GM13976 (cell line): Measurements from ENCODE around the gene TKTL1.
"Not testable (repeated sequence)": the region's sequence is repeated elsewhere in the genome, so short reads cannot be mapped to it uniquely, and the experiment has no call there.

Source experiments
- DNase-seq: peaks from one replicate; pipeline ENCODE4 v3.0.0; 2012; ENCODE audit warnings: low spot score
- in situ Hi-C: fragments of 300-500 bp; cut with MboI; formaldehyde crosslinking; loops from one replicate; pipeline ENCODE4 v1.12.0; 2022; ENCODE audit warnings: low sequenced_read_pairs, mixed read lengths, inconsistent platforms; ENCODE audit not compliant: unreplicated experiment
- TF ChIP-seq, protein P1 (sequence below): IDR thresholded peaks from 2 replicates; pipeline ENCODE4 v1.5.1; 2012; ENCODE audit warnings: borderline replicate concordance, mild to moderate bottlenecking; ENCODE audit not compliant: insufficient read depth; ENCODE audit errors: extremely low read depth, missing control alignments, control extremely low read depth

TKTL1 gene, protein sequence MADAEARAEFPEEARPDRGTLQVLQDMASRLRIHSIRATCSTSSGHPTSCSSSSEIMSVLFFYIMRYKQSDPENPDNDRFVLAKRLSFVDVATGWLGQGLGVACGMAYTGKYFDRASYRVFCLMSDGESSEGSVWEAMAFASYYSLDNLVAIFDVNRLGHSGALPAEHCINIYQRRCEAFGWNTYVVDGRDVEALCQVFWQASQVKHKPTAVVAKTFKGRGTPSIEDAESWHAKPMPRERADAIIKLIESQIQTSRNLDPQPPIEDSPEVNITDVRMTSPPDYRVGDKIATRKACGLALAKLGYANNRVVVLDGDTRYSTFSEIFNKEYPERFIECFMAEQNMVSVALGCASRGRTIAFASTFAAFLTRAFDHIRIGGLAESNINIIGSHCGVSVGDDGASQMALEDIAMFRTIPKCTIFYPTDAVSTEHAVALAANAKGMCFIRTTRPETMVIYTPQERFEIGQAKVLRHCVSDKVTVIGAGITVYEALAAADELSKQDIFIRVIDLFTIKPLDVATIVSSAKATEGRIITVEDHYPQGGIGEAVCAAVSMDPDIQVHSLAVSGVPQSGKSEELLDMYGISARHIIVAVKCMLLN

DNA sequence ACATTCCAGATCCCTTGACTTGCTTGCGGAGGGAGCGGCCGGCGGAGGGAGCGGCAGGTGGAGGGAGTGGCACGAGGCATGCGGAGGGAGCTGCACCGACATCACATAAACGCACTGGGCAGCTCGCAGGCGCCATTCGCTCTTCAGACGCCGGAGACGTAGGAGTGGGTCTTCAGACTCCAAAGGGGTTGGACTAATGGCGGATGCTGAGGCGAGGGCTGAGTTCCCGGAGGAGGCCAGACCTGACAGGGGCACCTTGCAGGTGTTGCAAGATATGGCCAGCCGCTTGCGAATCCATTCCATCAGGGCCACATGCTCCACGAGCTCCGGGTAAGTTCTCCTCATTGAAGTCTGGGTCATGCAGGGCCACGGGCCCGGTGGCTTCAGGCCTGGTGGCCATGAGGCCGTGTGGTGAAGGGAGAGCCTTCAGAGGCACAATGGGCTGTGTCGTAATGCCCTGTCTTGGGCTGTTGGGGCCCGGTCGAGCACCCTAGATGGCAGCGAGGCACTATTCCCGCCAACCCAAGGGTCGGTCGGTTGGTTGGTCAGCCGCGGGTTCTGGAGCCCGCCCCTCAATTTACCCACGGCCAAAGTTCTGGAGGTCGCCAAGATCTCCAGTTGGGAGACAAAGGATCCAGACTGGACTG, at the start of gene TKTL1:
Gene TKTL1 (plus strand): TSS at position 132 of the 647 bp plus-strand sequence. CDS start 65 bp downstream, at position 197.
- in situ Hi-C loops: no loop called here
- TF ChIP-seq, protein P1, sequence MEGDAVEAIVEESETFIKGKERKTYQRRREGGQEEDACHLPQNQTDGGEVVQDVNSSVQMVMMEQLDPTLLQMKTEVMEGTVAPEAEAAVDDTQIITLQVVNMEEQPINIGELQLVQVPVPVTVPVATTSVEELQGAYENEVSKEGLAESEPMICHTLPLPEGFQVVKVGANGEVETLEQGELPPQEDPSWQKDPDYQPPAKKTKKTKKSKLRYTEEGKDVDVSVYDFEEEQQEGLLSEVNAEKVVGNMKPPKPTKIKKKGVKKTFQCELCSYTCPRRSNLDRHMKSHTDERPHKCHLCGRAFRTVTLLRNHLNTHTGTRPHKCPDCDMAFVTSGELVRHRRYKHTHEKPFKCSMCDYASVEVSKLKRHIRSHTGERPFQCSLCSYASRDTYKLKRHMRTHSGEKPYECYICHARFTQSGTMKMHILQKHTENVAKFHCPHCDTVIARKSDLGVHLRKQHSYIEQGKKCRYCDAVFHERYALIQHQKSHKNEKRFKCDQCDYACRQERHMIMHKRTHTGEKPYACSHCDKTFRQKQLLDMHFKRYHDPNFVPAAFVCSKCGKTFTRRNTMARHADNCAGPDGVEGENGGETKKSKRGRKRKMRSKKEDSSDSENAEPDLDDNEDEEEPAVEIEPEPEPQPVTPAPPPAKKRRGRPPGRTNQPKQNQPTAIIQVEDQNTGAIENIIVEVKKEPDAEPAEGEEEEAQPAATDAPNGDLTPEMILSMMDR: no peak
- no peak for DNase-seq

DNA sequence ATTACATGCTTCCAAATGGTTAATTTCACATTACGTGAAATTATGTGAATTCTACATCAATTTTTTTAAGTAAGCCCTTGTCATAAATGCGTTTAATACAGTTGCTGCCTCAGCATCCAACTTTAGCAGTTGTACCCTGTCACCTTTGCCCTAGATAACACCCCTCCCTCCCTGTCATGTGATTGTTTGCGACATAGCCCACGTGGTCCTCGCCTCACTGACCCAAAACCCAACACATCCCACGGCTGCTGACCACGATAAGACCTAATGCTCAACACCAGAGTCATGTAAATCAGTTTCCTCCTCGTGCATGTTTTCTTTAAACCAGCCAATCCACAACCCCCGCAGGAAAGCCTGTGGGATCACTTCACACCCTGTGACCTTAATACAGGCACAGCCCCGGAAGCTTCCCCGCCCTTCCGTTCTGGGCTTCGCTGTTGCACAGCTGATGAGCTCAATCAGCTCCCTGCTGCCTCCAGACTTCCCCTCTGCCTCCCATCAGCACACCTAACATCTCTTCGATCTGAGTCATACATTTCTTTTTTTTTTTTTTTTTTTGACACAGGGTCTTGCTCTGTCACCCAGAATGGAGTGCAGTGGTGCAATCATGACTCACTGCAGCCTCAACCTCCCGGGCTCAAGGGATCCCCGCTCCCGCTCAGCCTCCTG, 48.1 kb upstream of the TKTL1 start:
- in situ Hi-C loops, DNase-seq: not testable (repeated sequence)

DNA sequence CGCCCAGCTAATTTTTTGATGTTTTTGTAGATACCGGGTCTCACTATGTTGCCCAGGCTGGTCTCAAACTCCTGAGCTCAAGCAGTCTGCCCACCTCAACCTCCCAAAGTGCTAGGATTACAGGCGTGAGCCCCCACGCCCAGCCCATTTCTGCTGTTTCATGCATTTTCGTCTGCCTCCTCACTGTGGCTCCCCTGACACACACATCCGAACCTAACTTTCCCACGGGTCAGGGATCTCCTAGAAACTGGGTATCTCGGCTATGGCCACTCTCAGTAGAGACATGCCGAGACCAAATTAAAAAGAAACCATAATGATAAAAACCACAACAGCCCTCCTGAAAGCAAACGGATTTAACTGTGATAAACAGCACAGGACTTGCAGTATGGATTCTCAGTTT, 47.5 kb upstream of the TKTL1 start:
- DNase-seq, in situ Hi-C loops: not testable (repeated sequence)

DNA sequence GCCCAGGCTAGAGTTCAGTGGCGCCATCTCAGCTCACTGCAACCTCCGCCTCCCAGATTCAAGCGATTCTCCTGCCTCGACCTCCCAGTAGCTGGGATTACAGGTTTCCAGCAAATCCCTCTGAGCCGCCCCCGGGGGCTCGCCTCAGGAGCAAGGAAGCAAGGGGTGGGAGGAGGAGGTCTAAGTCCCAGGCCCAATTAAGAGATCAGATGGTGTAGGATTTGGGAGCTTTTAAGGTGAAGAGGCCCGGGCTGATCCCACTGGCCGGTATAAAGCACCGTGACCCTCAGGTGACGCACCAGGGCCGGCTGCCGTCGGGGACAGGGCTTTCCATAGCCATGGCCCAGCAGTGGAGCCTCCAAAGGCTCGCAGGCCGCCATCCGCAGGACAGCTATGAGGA, 38.3 kb upstream of the TKTL1 start, which contains the start of gene OPN1MW3:
Gene OPN1MW3 (plus strand): TSS at position 301 of the 400 bp plus-strand sequence. CDS start 38 bp downstream, at position 339.
- DNase-seq, in situ Hi-C loops: not testable (repeated sequence)

DNA sequence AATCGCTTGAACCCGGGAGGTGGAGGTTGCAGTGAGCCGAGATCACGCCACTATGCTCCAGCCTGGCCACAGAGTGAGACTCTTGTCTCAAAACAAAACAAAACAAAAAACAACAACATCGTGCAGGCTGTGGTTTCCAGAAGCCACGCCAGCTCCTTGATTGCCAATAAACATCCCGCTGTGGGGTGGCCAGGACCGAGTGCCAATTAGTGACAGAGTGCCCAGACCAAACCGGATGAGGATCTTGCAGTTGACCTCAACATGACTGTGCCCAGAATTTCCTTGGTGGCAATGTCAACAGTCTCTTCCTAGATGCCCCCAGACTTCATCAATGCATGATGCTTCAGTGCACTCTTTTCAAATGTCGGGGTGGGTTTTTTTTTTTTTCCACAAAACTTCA, 36.9 kb upstream of the TKTL1 start:
- DNase-seq, in situ Hi-C loops: not testable (repeated sequence)

DNA sequence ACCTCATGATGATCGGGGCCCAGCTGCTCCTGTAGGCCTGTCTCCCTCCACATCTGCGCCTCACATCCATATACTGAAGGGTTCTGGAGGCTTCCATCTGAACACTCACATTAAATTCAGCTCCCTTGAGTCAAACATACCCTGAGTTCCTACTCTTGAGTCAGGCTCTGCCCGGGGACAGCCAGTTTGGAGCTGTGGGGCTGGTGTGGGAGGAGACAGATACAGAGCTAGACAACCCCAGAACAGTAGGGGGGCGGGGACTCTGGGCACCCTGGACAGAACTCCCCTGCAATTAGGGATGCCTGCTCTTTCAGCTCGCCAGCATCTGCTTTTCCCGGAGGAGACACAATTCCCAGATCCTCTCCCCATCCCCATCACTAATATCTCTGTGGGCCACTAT, 32.5 kb upstream of the TKTL1 start:
- in situ Hi-C loops: not testable (repeated sequence)

DNA sequence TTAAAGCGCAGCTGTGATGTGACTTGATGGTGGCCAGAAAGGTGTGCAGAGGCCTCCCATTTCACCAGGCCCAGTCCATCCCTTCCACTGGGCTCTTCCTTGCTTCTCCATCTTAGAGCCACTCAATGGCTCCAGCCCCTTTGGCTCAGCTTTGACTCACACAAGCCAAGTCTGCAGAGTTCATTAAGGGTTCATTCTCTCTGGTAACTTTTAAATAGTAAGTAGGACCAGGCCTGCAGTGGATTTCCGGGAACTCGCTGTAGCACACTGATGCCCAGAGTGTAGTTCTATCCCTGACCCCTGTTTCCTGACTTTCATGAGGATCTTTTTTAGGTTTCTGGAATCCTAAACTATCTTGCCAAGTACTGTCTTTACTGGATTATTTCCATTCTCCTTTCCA, 26.4 kb upstream of the TKTL1 start:
- in situ Hi-C loops, DNase-seq: not testable (repeated sequence)

More for the DNA sequence above, 32.5 kb upstream of the TKTL1 start:
- DNase-seq: not testable (repeated sequence)

DNA sequence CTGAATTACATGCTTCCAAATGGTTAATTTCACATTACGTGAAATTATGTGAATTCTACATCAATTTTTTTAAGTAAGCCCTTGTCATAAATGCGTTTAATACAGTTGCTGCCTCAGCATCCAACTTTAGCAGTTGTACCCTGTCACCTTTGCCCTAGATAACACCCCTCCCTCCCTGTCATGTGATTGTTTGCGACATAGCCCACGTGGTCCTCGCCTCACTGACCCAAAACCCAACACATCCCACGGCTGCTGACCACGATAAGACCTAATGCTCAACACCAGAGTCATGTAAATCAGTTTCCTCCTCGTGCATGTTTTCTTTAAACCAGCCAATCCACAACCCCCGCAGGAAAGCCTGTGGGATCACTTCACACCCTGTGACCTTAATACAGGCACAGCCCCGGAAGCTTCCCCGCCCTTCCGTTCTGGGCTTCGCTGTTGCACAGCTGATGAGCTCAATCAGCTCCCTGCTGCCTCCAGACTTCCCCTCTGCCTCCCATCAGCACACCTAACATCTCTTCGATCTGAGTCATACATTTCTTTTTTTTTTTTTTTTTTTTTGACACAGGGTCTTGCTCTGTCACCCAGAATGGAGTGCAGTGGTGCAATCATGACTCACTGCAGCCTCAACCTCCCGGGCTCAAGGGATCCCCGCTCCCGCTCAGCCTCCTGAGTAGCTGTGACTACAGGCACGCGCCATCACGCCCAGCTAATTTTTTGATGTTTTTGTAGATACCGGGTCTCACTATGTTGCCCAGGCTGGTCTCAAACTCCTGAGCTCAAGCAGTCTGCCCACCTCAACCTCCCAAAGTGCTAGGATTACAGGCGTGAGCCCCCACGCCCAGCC, 10.9 kb upstream of the TKTL1 start:
- DNase-seq, in situ Hi-C loops: not testable (repeated sequence)

DNA sequence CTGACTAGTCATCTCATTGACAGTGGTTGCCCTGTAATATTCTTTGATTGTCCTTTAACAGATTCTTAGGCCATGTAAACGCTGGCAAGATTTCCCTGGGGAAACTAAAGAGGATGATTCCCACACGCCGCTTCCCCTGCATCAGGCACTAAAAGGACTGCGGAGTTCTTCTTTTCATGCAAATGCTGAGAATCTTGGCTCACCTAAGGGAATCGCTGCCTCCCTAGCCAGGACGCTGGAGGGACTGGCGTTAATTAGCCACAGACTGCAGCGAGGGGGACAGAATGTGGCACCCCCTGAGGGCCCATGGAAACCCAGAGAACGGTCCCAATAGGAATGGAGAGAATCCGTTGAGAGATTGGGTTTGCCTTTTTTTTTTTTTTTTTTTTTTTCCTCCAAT, 9.2 kb upstream of the TKTL1 start:
- DNase-seq, in situ Hi-C loops: not testable (repeated sequence)

DNA sequence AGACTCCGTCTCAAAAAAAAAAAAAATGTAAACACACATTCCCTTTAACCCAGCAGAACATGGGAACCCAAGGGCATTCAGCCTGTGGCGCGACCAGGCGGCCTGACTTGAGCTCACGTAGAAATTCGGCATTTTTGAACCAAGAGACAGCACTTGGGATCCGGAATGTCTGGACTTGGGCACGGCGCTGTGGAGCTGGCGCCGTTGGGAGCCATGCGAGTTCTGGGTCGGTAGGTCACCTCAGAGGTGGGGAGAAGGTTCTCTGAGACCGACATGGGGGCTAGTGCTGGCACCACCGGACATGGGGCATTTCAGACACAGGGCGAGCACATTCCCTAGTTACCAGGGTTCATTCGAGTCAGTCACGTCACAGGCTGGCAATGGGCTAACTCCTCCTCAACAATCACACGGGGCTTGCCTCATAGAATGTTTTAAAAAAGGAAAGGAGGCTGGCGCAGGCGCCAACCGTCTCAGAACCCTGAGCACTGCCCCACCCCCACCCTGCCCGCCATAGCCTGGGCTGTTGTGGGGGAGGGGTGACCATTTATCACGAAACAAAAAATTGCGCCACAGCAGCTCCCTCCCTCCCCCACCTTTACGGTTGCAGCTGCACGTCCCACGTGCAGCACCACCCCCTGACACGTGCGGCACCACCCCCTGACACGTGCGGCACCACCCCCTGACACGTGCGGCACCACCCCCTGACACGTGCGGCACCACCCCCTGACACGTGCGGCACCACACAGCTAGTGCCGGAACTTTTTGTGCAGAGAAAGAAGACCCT, 612 bp upstream of the TKTL1 start, which contains the start of gene TEX28:
Gene TEX28 (minus strand): TSS at position 334 of the 784 bp plus-strand sequence. CDS start 3,007 bp downstream, outside the sequence.
- TF ChIP-seq, protein P1: no peak
- in situ Hi-C loops: no loop called here
- DNase-seq: no peak
